ENCODE measurements around the gene FBXL2.

Gene FBXL2

GRCh38 chr3:33315826-33316225, 38.6 kb downstream of the FBXL2 start:
- Histone ChIP-seq H3K27ac (peak overlapping the region; percentile 26), H3K27me3 (replicated peaks) (no peaks in the 10 kb centered on the region), H3K36me3 (replicated peaks) (no peaks in the 10 kb centered on the region), H3K4me3 (ENCODE audit: low read depth, low read length) (no peak overlapping the region)
- peak; percentile 14 for DNase-seq
- in situ Hi-C loops (cut with HindIII; ENCODE audit: low pct_ligation_motif_present, low sequenced_read_pairs) = no loop called here
- TF ChIP-seq, protein P1, sequence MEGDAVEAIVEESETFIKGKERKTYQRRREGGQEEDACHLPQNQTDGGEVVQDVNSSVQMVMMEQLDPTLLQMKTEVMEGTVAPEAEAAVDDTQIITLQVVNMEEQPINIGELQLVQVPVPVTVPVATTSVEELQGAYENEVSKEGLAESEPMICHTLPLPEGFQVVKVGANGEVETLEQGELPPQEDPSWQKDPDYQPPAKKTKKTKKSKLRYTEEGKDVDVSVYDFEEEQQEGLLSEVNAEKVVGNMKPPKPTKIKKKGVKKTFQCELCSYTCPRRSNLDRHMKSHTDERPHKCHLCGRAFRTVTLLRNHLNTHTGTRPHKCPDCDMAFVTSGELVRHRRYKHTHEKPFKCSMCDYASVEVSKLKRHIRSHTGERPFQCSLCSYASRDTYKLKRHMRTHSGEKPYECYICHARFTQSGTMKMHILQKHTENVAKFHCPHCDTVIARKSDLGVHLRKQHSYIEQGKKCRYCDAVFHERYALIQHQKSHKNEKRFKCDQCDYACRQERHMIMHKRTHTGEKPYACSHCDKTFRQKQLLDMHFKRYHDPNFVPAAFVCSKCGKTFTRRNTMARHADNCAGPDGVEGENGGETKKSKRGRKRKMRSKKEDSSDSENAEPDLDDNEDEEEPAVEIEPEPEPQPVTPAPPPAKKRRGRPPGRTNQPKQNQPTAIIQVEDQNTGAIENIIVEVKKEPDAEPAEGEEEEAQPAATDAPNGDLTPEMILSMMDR (IDR thresholded peaks at IDR 0.05; ENCODE audit: low read depth, low read length, missing control alignments) = no peak

GRCh38 chr3:33317963-33318709, 40.9 kb downstream of the FBXL2 start:
- in situ Hi-C loops (cut with HindIII; ENCODE audit: low pct_ligation_motif_present, low sequenced_read_pairs) = no loop called here
- no peaks in the 10 kb centered on the region for H3K27me3 ChIP-seq (replicated peaks)
- peak overlapping the region; percentile 5 for H3K27ac ChIP-seq
- TF ChIP-seq, protein P1 (IDR thresholded peaks at IDR 0.05; ENCODE audit: low read depth, low read length, missing control alignments) = no peak
- H3K4me3 ChIP-seq (ENCODE audit: low read depth, low read length) = no peak overlapping the region
- no peak for DNase-seq
- no peaks in the 10 kb centered on the region for H3K36me3 ChIP-seq (replicated peaks)

- TF ChIP-seq, protein P1 (IDR thresholded peaks at IDR 0.05; ENCODE audit: low read depth, low read length, missing control alignments) = peak; percentile 47
- in situ Hi-C loops (cut with HindIII; ENCODE audit: low pct_ligation_motif_present, low sequenced_read_pairs) = no loop called here
- no peaks in the 10 kb centered on the region for H3K27me3 ChIP-seq (replicated peaks)
- no peak overlapping the region for H3K27ac ChIP-seq
- no peak overlapping the region for H3K4me3 ChIP-seq (ENCODE audit: low read depth, low read length)
- DNase-seq = no peak
- H3K36me3 ChIP-seq (replicated peaks) = no peaks in the 10 kb centered on the region
These were observed 41.6 kb downstream of the FBXL2 start for GRCh38 chr3:33318710-33319380.

GRCh38 chr3:33322412-33322811, 45.2 kb downstream of the FBXL2 start:
- no peak for DNase-seq
- in situ Hi-C loops (cut with HindIII; ENCODE audit: low pct_ligation_motif_present, low sequenced_read_pairs) = no loop called here

DNA sequence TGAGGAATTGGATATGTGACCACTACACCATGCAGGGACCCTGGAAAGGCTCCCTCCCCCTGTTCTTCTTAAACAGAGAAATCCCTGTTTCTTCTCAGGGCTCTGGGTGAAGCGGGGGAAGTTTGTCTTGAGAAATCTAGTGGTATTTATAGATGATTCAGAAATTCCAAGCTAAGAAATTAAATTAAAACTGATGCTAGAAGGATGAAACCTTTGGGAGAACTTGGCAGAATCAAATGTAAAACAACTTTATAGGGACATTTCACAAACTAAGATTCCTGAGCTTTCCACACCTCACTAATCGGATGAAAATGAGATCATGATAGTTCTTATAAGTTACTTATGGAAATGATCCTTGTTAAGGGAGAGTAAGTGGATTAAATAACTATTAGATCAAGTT, 54.2 kb downstream of the FBXL2 start:
- no peaks in the 10 kb centered on the region for H3K27me3 ChIP-seq (replicated peaks)
- in situ Hi-C loops (cut with HindIII; ENCODE audit: low pct_ligation_motif_present, low sequenced_read_pairs) = no loop called here

More at GRCh38 chr3:33322412-33322811, 45.2 kb downstream of the FBXL2 start:
- no peak overlapping the region for H3K4me3 ChIP-seq (ENCODE audit: low read depth, low read length)
- no peak overlapping the region for H3K27ac ChIP-seq
- H3K27me3 ChIP-seq (replicated peaks) = no peaks in the 10 kb centered on the region
- TF ChIP-seq, protein P1 (IDR thresholded peaks at IDR 0.05; ENCODE audit: low read depth, low read length, missing control alignments) = no peak
- H3K36me3 ChIP-seq (replicated peaks) = no peaks in the 10 kb centered on the region

More for the DNA sequence above, 54.2 kb downstream of the FBXL2 start:
- Histone ChIP-seq H3K27ac (no peak overlapping the region), H3K4me3 (ENCODE audit: low read depth, low read length) (no peak overlapping the region), H3K36me3 (replicated peaks) (no peaks in the 10 kb centered on the region)
- TF ChIP-seq, protein P1 (IDR thresholded peaks at IDR 0.05; ENCODE audit: low read depth, low read length, missing control alignments) = no peak
- DNase-seq = no peak
